Natural killer cell (primary cell): ENCODE measurements around the gene CCDC63. TPM values are rescaled to one million over a fixed set of nuclear protein-coding genes. Genes with fewer than 3 reads are reported as not detected.

Experiments used
- ATAC-seq, 3 donors: fragments of 150-1000 bp in 2 of 3; fragments of 200-7000 bp in 1 of 3; cut with Tn5 transposase; 1 replicate in 1 of 3; 2 replicates in 2 of 3; pipeline ENCODE4 v1.10.0; 2021; ENCODE audit warnings: mild to moderate bottlenecking in 2 of 3, moderate library complexity in 2 of 3
- DNase-seq, 2 donors: peaks; one replicate each; pipeline versions ENCODE4 v3.0.0 to v3.0.0-alpha.2; 2013 to 2021; ENCODE audit warnings: mixed read lengths in 1 of 2
- H3K27ac ChIP-seq: one replicate; pipeline ENCODE4 v1.5.1; 2013; ENCODE audit warnings: mild to moderate bottlenecking, low read length
- H3K27me3 ChIP-seq: one replicate; pipeline ENCODE4 v1.6.1; 2013; ENCODE audit warnings: low read length; ENCODE audit not compliant: control insufficient read depth, insufficient read depth
- H3K36me3 ChIP-seq: one replicate; pipeline ENCODE4 v1.6.1; 2013; ENCODE audit warnings: low read length; ENCODE audit not compliant: control insufficient read depth, insufficient read depth
- H3K4me1 ChIP-seq: one replicate; pipeline ENCODE4 v1.6.1; 2013; ENCODE audit warnings: low read length; ENCODE audit not compliant: control insufficient read depth, insufficient read depth
- H3K4me3 ChIP-seq: one replicate; pipeline ENCODE4 v1.5.1; 2013; ENCODE audit warnings: low read length
- H3K9me3 ChIP-seq: one replicate; pipeline ENCODE4 v1.6.1; 2013; ENCODE audit warnings: low read length; ENCODE audit not compliant: control insufficient read depth, insufficient read depth
- H3K27ac Mint-ChIP-seq, 2 donors: one replicate each; pipeline ENCODE4 v1.8.0; 2022; ENCODE audit warnings: mild to moderate bottlenecking in 2 of 2, mixed read lengths in 2 of 2, moderate library complexity in 1 of 2
- H3K27me3 Mint-ChIP-seq, 2 donors: one replicate each; pipeline ENCODE4 v1.8.0; 2022; ENCODE audit warnings: low read depth in 2 of 2, mixed read lengths in 2 of 2
- H3K36me3 Mint-ChIP-seq: one replicate; pipeline ENCODE4 v1.8.0; 2022; ENCODE audit warnings: mixed read lengths
- H3K4me1 Mint-ChIP-seq, 2 donors: one replicate each; pipeline ENCODE4 v1.8.0; 2022; ENCODE audit warnings: mixed read lengths in 2 of 2
- H3K4me3 Mint-ChIP-seq: one replicate; pipeline ENCODE4 v1.8.0; 2022; ENCODE audit warnings: mild to moderate bottlenecking, moderate library complexity, mixed read lengths
- H3K9me3 Mint-ChIP-seq, 2 donors: one replicate each; pipeline ENCODE4 v1.8.0; 2022; ENCODE audit warnings: mixed read lengths in 2 of 2
- CTCF ChIP-seq: fragments of 200-600 bp; IDR thresholded peaks from one replicate; pipeline ENCODE4 v1.8.0; 2022; ENCODE audit warnings: antibody characterized with exemption
- WGBS: methylation state at CpG from one replicate; pipeline ENCODE4 v1.1.7; 2013; ENCODE audit warnings: missing lambda C conversion rate; ENCODE audit not compliant: insufficient coverage; 5-methylcytosine and 5-hydroxymethylcytosine counted together
- intact Hi-C: fragments of 100-400 bp; cut with micrococcal nuclease; formaldehyde crosslinking; loops from one replicate; pipeline ENCODE4 v1.14.2; 2022
- total RNA-seq, 4 donors: library from RNA; stranded (reverse); fragments of 120-200 nt in 1 of 4; gene quantifications; one replicate each; pipeline versions ENCODE4 v1.2.3 to v1.2.4, GENCODE V29; 2013 to 2022

CCDC63 gene
- total RNA-seq, 3 donors from 2014 or later (not counting 1 experiment from before 2014, with no cell fraction given) = not detected

- WGBS = 90% methylated on average over 3 of the region's 3 CpGs
- intact Hi-C loops = no loop called here
- no peak for TF ChIP-seq CTCF
- ATAC-seq = no peak
- Mint-ChIP-seq H3K4me1 (peaks cover 6% of the 10 kb centered on the region in 2 donors), H3K27ac (no peak overlapping the region), H3K4me3 (no peak overlapping the region), H3K36me3 (no peaks in the 10 kb centered on the region), H3K9me3 (no peaks in the 10 kb centered on the region), H3K27me3 (peaks cover 2 to 23% of the 10 kb centered on the region in 2 donors)
- Histone ChIP-seq H3K9me3 (no peaks in the 10 kb centered on the region), H3K36me3 (no peaks in the 10 kb centered on the region), H3K4me1 (peaks cover 6% of the 10 kb centered on the region), H3K27ac (no peak overlapping the region), H3K27me3 (no peaks in the 10 kb centered on the region), H3K4me3 (no peak overlapping the region)
- no peak for DNase-seq
Observed at GRCh38 chr12:110896559-110896958, 49.8 kb downstream of the CCDC63 start.

GRCh38 chr12:110901401-110901800, 54.6 kb downstream of the CCDC63 start:
- ATAC-seq = no peak
- H3K9me3 Mint-ChIP-seq = no peaks in the 10 kb centered on the region
- H3K27ac Mint-ChIP-seq = no peak overlapping the region
- Histone ChIP-seq H3K27me3 (no peaks in the 10 kb centered on the region), H3K9me3 (no peaks in the 10 kb centered on the region), H3K4me1 (peaks cover under 1% of the 10 kb centered on the region), H3K27ac (no peak overlapping the region), H3K36me3 (no peaks in the 10 kb centered on the region), H3K4me3 (no peak overlapping the region)
- whole genome bisulfite sequencing = 91% methylated on average over 4 of the region's 4 CpGs
- H3K4me1 Mint-ChIP-seq = peaks cover 0 to 4% of the 10 kb centered on the region in 2 donors
- no peak for DNase-seq
- intact Hi-C loops = no loop called here
- H3K4me3 Mint-ChIP-seq = no peak overlapping the region
- H3K27me3 Mint-ChIP-seq = peaks cover 0 to 6% of the 10 kb centered on the region in 2 donors
- no peak for TF ChIP-seq CTCF
- no peaks in the 10 kb centered on the region for H3K36me3 Mint-ChIP-seq

- Mint-ChIP-seq H3K36me3 (no peaks in the 10 kb centered on the region), H3K4me1 (peaks cover 0 to 4% of the 10 kb centered on the region in 2 donors), H3K27ac (no peak overlapping the region), H3K4me3 (no peak overlapping the region), H3K9me3 (no peaks in the 10 kb centered on the region), H3K27me3 (peaks cover 0 to 10% of the 10 kb centered on the region in 2 donors)
- no peak for TF ChIP-seq CTCF
- no peak overlapping the region for H3K27ac ChIP-seq
- H3K4me1 ChIP-seq = peaks cover 6% of the 10 kb centered on the region
- H3K36me3 ChIP-seq = no peaks in the 10 kb centered on the region
- no peak overlapping the region for H3K4me3 ChIP-seq
- ATAC-seq (no peak), DNase-seq (no peak)
- H3K9me3 ChIP-seq = no peaks in the 10 kb centered on the region
- no peaks in the 10 kb centered on the region for H3K27me3 ChIP-seq
- intact Hi-C loops = no loop called here
- 97% methylated on average over 4 of the region's 4 CpGs for WGBS
Observed at GRCh38 chr12:110903511-110903910, 56.7 kb downstream of the CCDC63 start.

GRCh38 chr12:110906083-110906482, 59.3 kb downstream of the CCDC63 start:
- DNase-seq (no peak), ATAC-seq (no peak)
- Mint-ChIP-seq H3K36me3 (no peaks in the 10 kb centered on the region), H3K27ac (no peak overlapping the region), H3K4me1 (peaks cover 0 to 4% of the 10 kb centered on the region in 2 donors), H3K9me3 (no peaks in the 10 kb centered on the region), H3K27me3 (peaks cover 0 to 10% of the 10 kb centered on the region in 2 donors), H3K4me3 (no peak overlapping the region)
- no peaks in the 10 kb centered on the region for H3K27me3 ChIP-seq
- H3K9me3 ChIP-seq = no peaks in the 10 kb centered on the region
- intact Hi-C loops = no loop called here
- no peaks in the 10 kb centered on the region for H3K36me3 ChIP-seq
- WGBS = 10% methylated on average over 2 of the region's 3 CpGs
- H3K4me3 ChIP-seq = no peak overlapping the region
- no peak overlapping the region for H3K27ac ChIP-seq
- H3K4me1 ChIP-seq = peaks cover 6% of the 10 kb centered on the region
- TF ChIP-seq CTCF = no peak
